NCI-H2196 (cell line): ENCODE measurements around the gene HIVEP1.

Experiments
- DNase-seq: peaks from one replicate; lab custom pipeline; 2025; ENCODE audit not compliant: unreplicated experiment; lab: John Stamatoyannopoulos, UW

Gene HIVEP1

DNA sequence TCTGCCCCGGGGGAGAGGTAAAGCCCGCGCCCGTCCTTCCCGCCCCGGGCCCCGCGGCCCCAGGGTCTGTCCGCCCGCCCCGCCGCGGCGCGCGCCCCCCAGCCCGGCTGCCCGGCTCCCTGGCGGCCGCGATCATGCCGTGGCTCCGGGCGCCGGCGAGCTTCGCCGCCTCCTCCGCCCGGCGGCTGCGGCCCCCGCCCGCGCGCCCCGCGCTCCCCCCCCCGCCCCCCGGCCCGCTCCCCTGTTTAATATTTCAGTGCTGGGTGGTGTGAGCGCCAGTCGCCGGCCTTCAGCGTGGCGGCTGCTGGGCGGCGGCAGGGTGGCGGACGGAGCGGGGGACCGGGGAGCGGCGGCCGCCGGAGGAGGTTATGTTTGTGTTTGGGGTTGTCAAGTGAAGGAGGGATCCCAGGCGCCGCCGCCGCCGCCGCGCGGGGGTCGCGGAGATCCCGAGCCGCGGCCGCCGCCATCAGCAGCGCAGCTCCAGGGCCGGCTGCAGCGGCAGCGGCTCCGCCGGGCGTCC lies at the start of gene HIVEP1:
Gene HIVEP1, plus strand, starts transcription at position 275 of the 520 bp plus-strand sequence. CDS start 3,317 bp downstream, outside the sequence.
- DNase-seq: no peak

DNA sequence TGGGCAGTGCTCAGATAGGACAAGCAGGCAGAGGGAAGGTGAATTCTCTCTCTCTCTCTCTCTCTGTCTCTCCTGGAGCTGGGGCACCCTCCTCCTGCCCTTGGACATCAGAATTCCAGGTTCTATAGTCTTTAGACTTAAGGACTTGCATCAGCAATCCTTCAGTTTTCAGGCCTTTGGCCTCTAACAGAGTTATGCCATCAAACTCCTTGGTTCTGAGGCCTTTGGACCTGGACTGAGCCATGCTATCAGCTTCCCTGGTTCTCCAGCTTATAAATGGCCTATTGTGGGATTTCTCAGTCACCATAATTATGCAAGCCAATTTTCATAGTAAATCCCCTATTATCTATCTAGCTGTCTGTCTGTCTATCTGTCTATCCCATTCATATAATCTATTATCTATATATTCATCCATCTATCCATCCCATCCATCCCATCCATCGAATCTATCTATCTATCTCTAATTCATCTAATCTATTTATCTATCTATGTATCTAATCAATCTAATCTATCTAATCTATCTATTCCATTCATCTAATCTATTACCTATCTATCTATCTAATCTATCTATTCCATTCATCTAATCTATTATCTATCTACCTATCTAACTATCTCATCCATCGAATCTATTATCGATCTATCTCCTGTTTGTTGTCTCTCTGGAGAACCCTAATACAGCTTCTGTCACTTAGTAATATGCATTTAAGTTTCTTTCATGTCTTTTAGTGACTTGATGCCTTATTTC lies 48.2 kb upstream of the HIVEP1 start:
- no peak for DNase-seq

DNA sequence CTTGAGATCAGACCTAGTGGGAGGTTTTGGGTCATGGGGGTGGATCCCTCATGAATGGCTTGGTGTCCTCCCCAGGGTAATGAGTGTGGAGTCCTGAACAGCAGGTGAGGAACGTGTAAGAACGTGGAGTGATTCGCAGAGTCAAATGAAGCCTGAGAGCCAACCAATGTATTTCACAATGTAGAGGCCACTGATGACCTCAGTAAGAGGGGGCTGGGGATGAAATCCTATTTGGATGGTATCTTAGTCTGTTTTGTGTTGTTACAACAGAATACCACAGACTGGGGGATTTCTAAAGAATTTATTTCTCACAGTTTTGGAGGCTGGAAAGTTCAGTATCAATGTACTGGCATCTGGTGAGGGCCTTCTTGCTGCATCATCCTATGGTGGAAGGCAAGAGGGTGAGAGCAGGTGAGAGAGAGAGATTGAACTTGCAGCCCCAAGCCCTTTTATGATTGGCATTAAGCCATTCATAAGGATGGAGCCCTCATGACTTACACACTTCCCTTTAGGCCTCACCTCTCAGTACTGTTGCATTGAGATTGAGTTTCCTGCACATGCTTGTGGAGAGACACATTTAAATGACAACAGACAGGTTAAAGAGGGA lies 47.3 kb upstream of the HIVEP1 start:
- DNase-seq: no peak

DNA sequence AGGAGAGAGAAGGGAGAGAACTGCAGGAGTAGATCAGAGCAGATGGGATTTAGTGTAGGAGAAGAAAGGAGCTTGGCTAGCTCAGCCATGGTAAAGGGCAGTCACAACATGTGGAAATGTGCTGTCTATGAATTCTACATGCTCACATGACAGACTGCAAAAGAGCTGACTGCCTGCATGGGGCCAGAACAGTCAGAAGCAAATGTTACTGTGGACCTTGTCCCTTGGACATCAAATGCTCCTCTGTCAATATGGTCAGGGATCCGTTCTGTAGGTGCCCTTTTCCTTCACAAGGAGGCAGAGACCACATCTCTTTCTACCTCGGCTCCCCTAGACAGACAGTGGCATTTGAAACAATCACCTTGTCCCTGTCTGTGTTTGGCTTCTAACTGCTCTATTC lies 46.6 kb upstream of the HIVEP1 start:
- DNase-seq: no peak

DNA sequence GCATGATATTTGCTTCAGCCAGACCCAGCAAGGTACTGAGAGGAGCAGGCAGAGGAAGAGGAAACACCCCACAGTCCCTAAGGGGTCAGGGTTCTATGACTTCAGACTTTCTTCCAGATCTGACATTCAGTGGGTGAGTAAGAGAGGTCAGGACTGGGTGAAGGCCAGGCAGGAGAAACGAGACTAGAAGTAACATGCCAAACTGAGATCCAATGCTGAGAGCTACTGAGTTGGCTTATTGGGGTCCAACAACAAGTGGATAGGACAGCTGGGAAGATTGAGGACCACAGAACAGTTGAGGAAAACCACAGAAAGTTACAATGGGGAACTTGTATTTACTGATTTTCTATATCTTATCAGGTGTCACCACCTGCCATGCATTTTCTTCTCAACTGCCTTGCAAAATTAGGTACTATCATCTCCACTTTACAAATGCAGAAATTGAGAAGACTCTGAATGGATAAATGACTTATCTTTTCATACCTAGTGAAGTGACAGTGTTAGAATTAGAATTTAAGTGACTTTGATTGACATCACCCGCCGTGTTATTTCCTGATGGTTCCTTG lies 43.8 kb upstream of the HIVEP1 start:
- DNase-seq: no peak

DNA sequence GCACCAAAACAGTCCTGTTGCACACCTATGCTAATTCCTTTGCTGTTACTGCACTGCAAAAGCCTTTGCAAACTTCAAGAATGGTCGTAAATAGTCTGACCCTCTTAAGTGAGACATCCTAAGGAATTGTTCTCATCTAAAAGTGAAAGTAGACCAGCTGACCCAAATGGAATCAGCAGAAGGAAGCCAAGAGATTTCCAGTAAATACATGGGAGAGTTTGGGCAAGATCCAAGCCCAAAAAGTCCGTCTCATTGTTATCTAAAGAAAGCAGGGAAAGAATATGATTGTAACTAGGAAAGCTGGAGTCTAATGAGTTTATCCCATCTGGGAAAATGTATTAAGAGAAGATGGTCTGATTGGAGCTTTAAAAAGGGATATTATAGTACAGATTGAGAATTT lies 43.0 kb upstream of the HIVEP1 start:
- DNase-seq: no peak

DNA sequence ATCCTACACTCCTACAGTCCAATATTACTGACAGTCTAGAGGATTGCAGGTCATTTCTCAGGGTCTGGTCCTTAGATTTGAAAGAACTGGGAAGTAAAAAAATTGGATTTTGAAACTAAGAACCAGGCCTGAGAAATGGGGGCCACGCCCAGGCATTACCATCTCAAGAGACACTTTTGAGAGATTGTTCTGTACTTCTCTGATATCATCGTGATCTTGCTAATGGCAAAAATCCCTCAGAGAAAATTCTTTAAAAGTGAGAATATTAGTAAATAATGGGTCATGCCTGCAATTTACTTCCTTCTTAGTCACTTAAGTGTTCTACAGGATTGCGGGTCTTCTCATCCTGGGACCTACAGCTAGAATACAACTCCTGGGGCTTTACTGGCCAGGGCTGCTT lies 42.0 kb upstream of the HIVEP1 start:
- DNase-seq: no peak

DNA sequence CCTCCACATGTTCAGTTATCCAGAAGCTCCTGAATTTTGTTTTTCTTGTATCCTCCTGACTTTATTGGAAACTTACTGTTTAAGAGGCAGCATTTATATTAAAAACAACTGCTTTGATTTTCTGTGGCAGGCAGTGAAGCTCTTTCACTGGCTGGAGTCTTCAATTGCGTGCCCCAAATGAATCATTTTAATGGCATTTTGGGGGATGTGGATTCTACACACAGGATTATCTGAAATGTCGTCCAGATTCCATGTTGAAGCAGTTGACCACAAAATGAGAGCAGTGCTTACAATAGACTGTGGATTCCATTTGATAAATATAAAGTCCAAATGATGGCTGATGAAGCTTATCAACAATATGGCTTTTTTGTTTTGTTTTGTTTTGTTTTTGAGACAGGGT lies 41.0 kb upstream of the HIVEP1 start:
- no peak for DNase-seq

DNA sequence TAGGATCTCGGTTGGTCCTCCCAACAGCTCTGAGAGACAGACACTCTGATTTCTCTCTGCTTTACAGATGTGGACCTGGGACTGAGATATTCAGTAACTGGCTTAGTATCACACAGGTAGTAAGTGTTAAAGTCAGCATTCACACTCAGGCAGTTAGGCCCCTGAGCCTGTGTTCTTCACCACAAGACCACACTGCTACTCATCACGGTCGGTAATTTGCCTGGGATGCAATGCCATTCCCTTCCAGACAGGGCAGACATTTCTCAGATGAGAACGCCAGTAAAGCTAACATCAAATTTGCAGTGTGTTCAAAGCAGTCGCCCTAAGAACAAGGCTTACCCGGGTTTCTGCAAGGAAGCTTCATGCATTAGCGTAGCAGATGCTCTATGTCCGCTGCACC lies 39.8 kb upstream of the HIVEP1 start:
- DNase-seq: no peak

DNA sequence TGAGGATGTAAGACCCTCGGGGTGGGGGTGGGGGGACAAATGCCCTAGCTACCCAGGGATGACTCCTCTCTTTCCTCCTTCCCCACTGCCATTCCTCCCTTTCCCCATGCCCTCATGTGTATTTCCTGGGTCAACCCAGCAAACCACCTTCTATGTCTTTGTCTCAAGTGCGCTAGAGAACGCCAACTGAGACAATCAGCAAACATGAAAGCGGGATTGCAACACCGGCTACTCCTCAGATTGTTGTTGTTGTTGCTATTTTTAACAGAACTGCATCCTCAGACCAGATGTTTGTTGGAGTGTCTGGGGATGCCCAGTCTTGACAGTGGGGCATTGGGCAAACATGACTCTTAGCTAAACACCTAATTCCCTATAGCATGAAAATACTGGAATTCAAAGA lies 39.3 kb upstream of the HIVEP1 start:
- no peak for DNase-seq

DNA sequence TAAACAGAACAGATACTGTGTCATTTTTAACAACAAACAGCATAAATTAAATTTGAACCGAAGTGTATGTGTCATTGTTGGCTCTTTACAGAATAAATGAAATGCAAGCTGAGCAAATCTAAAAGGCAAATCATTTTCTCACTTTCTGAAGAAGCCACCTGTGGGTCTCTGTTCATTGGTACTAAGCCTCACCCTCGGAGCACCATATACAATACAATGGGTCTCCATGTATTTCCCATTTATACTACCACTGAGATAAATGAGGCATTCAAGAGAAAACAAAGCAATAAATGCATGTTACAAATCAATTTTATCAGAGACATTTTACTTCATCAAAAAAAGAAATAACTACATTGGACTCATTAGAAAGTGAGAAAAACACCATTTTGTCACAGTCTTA lies 38.9 kb upstream of the HIVEP1 start:
- DNase-seq: no peak

DNA sequence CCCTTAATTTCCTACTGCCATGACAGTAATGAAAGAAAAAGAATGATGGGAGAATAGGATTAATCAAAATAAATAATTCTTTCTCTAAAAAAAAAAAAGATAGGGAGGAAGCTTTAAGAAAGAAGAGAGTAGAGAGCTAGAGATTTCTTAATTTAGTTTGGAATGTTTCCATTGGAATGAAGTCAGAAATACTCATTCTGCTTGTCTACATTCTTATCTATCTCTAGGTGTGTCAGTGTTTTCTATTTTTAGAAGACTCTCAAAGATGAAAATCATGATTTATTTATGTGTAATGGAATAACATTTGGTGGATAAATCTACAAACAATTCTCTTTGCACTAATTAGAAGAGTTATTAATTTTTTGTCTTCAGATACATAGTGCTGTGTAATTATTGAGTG lies 38.0 kb upstream of the HIVEP1 start:
- no peak for DNase-seq

DNA sequence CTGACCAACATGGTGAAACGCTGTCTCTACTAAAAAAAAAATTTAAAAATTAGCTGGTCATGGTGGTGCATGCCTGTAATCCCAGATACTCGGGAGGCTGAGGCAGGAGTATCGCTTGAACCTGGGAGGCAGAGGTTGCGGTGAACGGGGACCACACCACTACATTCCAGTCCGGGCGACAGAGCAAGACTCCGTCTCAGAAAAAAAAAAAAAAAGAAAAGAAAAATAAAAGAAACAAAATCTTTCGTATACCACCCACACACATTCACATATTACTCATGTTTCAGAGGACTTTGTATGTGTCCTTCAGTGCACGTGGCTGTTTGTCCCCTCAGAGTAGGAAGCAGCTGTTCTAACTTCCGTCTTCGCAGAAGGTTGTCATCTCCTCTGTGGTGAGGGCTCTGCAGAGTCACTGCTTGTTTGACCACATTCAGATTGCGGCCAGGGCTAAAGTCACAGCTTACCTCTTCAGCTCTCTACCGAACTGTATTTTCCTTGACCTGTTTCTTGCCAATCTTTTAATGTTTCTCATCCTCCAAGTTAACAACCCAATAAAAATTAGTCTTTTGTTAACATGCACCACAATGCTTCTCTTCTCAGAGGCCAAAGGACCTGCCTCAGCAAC lies 36.6 kb upstream of the HIVEP1 start:
- DNase-seq: no peak

DNA sequence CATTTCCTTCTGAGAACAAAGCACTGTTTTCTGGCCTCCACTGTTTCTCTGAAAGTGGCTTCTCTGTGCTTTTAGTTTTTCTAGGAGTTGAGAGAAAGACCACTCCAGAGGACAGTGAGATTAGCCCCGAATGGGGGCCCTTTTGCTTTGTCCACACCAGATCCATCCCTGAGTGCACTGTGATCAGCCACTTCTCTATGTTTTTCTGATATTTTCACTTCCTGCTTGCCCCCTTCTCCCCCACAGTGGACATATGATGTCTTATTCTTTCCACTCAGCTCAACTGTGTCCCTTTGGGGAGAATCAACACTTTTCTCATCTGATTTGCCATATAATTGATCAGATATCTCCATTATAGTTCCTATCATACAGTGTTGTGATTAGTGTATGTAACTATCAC lies 35.6 kb upstream of the HIVEP1 start:
- no peak for DNase-seq

DNA sequence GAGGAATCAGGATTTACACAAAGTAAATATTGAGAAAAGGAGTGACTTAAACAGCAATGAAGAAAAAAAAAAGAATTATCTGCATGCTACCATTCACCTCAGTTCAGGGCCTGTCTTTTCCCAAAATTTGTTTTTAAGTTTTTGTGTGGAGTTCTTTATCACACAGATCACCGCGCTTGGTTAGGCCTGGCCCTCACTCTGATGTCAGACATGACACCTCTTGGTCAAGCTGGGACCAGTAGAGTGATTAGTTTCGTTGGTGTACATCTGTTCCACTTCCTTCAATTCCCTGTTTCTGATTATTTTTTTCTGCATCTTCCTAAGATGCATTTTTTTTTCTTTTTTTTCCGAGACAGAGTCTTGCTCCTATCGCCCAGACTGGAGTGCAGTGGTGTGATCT lies 34.9 kb upstream of the HIVEP1 start:
- DNase-seq: no peak

DNA sequence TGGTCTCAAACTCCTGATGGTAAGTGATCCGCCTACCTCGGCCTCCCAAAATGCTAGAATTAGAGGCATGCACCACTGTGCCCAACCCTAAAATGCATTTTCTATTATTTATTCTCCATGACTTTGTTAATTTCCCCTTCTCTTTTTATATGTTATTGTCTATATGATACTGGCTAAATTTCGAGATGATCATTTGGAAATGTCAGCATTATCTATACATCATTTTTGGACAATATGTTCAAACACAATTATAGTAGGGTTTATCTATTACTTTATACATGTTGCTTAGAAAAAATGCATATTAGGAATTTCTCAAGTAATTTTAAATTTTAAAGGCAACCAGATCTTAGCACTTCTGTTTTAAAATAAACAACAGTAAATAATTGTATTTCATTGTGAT lies 34.4 kb upstream of the HIVEP1 start:
- DNase-seq: no peak

DNA sequence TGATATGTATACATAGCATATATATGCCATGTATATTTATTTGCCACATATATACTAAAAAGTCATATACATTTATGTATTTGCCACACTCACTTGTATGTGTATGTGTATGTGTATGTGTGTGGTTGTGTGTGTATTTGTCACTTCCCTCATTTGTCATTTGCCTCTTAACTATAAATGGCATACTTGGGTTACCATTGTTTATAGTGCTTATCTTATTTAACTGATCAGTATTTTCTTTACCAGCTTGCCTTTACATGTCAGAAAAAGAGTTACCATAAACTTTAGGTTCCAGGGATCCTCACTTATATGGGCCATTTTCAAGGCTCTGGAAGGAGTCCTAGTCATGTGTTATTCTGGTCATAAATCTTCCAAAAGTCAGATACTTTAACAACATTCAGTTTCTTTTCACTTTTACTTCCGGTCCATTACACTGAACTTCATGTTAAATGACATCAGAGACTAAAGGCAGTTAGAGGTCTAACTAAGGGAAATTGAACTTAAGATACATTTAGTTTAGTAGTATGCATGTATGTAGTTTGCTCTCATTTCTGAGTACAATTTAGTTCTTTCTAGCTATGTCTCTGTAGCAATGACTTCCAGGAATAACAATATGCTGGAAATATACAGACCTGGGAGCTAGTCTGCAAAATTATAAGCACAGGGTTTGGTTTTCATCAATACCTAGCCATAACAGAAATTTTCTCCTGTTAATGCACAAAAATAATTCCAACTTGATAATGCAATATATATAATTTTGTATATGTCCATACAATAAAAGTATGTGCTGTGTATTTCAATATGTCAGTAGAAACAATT lies 33.7 kb upstream of the HIVEP1 start:
- DNase-seq: no peak

DNA sequence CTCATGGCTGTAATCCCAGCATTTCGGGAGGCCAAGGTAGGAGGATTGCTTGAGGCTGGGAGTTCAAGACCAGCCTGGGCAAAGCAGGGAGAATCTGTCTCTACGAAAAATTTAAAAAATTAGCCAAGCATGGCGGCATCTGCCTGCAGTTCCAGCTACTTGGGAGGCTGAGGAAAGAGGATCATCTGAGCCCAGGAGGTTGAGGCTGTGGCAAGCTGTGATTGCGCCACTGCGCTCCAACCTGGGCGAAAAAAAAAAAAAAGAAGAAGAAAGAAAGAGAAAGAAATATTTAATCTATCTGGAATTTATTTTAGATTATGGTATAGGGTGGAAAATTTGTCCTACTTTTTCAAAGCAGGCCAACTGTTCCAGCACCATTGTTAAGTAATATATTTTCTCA lies 32.2 kb upstream of the HIVEP1 start:
- DNase-seq: no peak

DNA sequence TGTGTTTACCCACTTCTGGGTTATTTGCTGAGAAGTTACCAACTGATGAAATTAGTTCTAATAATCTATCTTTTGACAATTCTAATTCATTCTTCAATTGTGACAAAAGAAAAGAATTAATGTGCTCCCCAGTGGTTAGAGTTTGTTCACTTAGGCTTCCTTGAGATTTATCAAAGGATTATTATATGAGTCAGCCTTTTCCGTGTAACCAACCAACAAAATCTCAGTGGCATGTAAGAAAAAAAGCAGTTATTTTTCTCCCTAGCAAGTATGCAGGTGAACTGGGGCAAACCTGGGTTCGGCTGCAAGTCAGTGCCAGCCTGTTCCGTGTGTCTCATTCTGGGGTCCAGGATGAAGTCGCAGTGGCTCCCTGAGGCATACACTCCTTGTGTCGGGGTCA lies 28.8 kb upstream of the HIVEP1 start:
- no peak for DNase-seq

DNA sequence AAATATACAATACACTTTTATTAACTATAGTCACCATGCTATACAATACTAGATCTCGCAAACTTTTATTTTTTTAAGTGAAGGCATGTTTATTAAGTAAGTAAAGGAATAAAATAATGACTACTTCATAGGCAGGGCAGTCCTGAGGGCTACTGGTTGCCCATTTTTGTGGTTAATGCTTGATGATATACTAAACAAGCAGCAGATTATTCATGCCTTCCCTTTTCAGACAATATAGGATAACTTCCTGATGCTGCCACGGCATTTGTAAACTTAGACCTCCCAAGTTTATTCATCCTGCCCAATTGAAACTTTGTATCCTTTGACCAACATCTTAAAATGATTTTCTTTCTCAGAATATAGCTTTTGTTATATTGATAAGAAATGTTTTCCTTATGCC lies 24.7 kb upstream of the HIVEP1 start:
- no peak for DNase-seq

DNA sequence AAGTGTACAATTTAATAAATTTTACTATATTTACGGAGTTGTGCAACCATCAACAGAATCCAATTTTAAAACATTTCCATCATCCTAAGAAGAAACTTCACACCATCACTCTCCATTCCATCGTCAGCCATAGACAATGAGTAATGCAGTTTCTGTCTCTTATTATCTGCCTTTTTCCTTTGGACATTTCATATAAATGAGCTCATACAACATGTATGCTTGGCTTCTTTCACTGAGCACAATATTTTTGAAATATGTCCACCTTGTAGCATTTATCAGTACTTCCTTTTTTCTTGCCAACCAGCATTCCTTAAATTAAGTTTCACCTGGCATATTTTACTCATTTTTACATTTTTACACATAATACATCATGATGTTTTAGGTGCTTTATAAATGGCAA lies 22.7 kb upstream of the HIVEP1 start:
- DNase-seq: no peak
